ENCODE results near the gene MSI1. TPM values are rescaled to one million over a fixed set of nuclear protein-coding genes. Genes with fewer than 3 reads are reported as not detected.

Gene MSI1
- polyA plus RNA-seq: 0.73 and 1.0 TPM in 2 replicates

GRCh38 chr12:120368789-120369602 lies at the start of gene MSI1:
Gene MSI1, minus strand, starts transcription at chr12:120369164. Its CDS starts 73 bp downstream, at chr12:120369091.

GRCh38 chr12:120327593-120327992 lies 41.4 kb downstream of the MSI1 start, which contains the start of gene PLA2G1B:
Gene PLA2G1B, minus strand, starts transcription at chr12:120327779. Its CDS starts 26 bp downstream, at chr12:120327753.

GRCh38 chr12:120301962-120302815 lies 66.8 kb downstream of the MSI1 start, which contains the start of gene SIRT4:
Gene SIRT4, plus strand, starts transcription at chr12:120302321. Its CDS starts 1,241 bp downstream, at chr12:120303562.

GRCh38 chr12:120292661-120293531 lies 76.1 kb downstream of the MSI1 start, which contains the start of gene RNU4-1:
Gene RNU4-1, minus strand, starts transcription at chr12:120293237.

Other genes with a start within 250 kb of the MSI1 start
- 2.7 and 3.6 TPM in 2 replicates for gene GCN1, start 174.4 kb downstream of the MSI1 start, polyA plus RNA-seq
- gene RPLP0, start 168.1 kb downstream of the MSI1 start, polyA plus RNA-seq: 136 and 147 TPM in 2 replicates
- 0.21 and 0.66 TPM in 2 replicates for gene PXN, start 103.4 kb downstream of the MSI1 start, polyA plus RNA-seq
- gene RNU4-2, start 77.3 kb downstream of the MSI1 start, polyA plus RNA-seq: not detected in 2 replicates
- not detected in 2 replicates for gene RNU4-1, start 75.9 kb downstream of the MSI1 start, polyA plus RNA-seq
- gene SIRT4, start 66.8 kb downstream of the MSI1 start, polyA plus RNA-seq: 6.4 and 12.6 TPM in 2 replicates
- not detected in 2 replicates for gene PLA2G1B, start 41.4 kb downstream of the MSI1 start, polyA plus RNA-seq
- 1,271 and 1,904 TPM in 2 replicates for gene COX6A1, start 68.9 kb upstream of the MSI1 start, polyA plus RNA-seq
- gene TRIAP1, start 77.2 kb upstream of the MSI1 start, polyA plus RNA-seq: 71.4 and 75.6 TPM in 2 replicates
- 4.8 and 8.5 TPM in 2 replicates for gene GATC, start 77.3 kb upstream of the MSI1 start, polyA plus RNA-seq
- gene SRSF9, start 100.6 kb upstream of the MSI1 start, polyA plus RNA-seq: 49.0 and 57.2 TPM in 2 replicates
- gene DYNLL1, start 126.9 kb upstream of the MSI1 start, polyA plus RNA-seq: 1,021 and 1,881 TPM in 2 replicates
- 18.9 and 21.7 TPM in 2 replicates for gene COQ5, start 160.0 kb upstream of the MSI1 start, polyA plus RNA-seq
- 94.8 and 105 TPM in 2 replicates for gene RNF10, start 165.2 kb upstream of the MSI1 start, polyA plus RNA-seq
- gene POP5, start 212.2 kb upstream of the MSI1 start, polyA plus RNA-seq: 146 and 150 TPM in 2 replicates

Measured in Purkinje cell (primary cell).